GM12878 (cell line): ENCODE data around the gene TBCCD1. TPM values are rescaled to one million over a fixed set of nuclear protein-coding genes. Genes with fewer than 3 reads are reported as not detected.
A peak's percentile ranks its signal among the peaks of the same experiment; 100 is the strongest.
"Not testable (repeated sequence)": the region's sequence is repeated elsewhere in the genome, so short reads cannot be mapped to it uniquely, and the experiment has no call there.

ENCODE experiments used
- ATAC-seq: fragments of 200-7000 bp; cut with Tn5 transposase; 3 replicates; pipeline ENCODE4 v1.9.1; 2020; ENCODE audit warnings: mild to moderate bottlenecking, moderate library complexity
- BruUV-seq: library from RNA; stranded (reverse); fragments of 400-500 nt; replicated peaks from 2 replicates; lab custom pipeline; 2021; lab: Mats Ljungman, UMichigan
- CTCF ChIA-PET: fragments of 300-600 bp; sonication (Branson Sonifier 250); formaldehyde crosslinking; extraction: SDS; loops from one replicate; lab custom pipeline; 2021; ENCODE audit warnings: inconsistent platforms; lab: Yijun Ruan, JAX
- POLR2A ChIA-PET: fragments of 350-600 bp; formaldehyde crosslinking; extraction: SDS; loops from one replicate; lab custom pipeline; 2021; ENCODE audit warnings: inconsistent platforms; lab: Charles Lee
- RAD21 ChIA-PET: fragments of 300-600 bp; sonication (Branson Sonifier 250); formaldehyde crosslinking; loops from one replicate; lab custom pipeline; 2023; ENCODE audit warnings: antibody characterized with exemption; ENCODE audit not compliant: unreplicated experiment; lab: Charles Lee
- SMC1A ChIA-PET: fragments of 300-600 bp; sonication (Branson Sonifier 250); formaldehyde crosslinking; loops from one replicate; lab custom pipeline; 2023; ENCODE audit not compliant: unreplicated experiment, uncharacterized antibody; lab: Charles Lee
- DNase-seq: peaks from one replicate; pipeline ENCODE4 v3.0.0-alpha.2; 2011; ENCODE audit warnings: low read depth, low spot score
- FAIRE-seq: peaks from 3 replicates; lab custom pipeline; 2011; peaks lifted over from hg19 to GRCh38; lab: Jason Lieb, UNC
- H2AFZ ChIP-seq: 2 replicates; pipeline ENCODE4 v1.6.0; 2011; ENCODE audit warnings: low read depth, low read length, control low read depth; ENCODE audit not compliant: control insufficient read depth
- H3K27ac ChIP-seq: 2 replicates; pipeline ENCODE4 v1.5.1; 2011; ENCODE audit warnings: control low read depth; ENCODE audit not compliant: control insufficient read depth, insufficient read depth
- H3K27me3 ChIP-seq, 2 experiments: replicated peaks in 1 of 2; 2 replicates each; pipeline versions ENCODE4 v1.6.0 to v1.6.1; 2011; ENCODE audit warnings: low read length in 1 of 2; ENCODE audit not compliant: control insufficient read depth in 2 of 2, insufficient read depth in 2 of 2
- H3K36me3 ChIP-seq, 2 experiments: 2 replicates each; pipeline ENCODE4 v1.5.1; 2011; ENCODE audit warnings: low read length in 1 of 2; ENCODE audit not compliant: control insufficient read depth in 2 of 2, insufficient read depth in 2 of 2
- H3K4me1 ChIP-seq: 2 replicates; pipeline ENCODE4 v1.6.1; 2011; ENCODE audit warnings: mild to moderate bottlenecking, low read length, moderate library complexity, mixed read lengths; ENCODE audit not compliant: control insufficient read depth, insufficient read depth
- H3K4me2 ChIP-seq: 2 replicates; pipeline ENCODE4 v1.6.0; 2011; ENCODE audit warnings: control low read depth; ENCODE audit not compliant: control insufficient read depth, insufficient read depth
- H3K4me3 ChIP-seq: fragments of 200-600 bp; sonication (generic); 2 replicates; pipeline ENCODE4 v1.5.1; 2016
- H3K79me2 ChIP-seq: 2 replicates; pipeline ENCODE4 v1.6.0; 2011; ENCODE audit warnings: low read length; ENCODE audit not compliant: control insufficient read depth, insufficient read depth
- H3K9ac ChIP-seq: 2 replicates; pipeline ENCODE4 v1.8.0; 2011; ENCODE audit warnings: low read length, control low read depth, mixed read lengths; ENCODE audit not compliant: control insufficient read depth, insufficient read depth
- H3K9me3 ChIP-seq: replicated peaks from 3 replicates; pipeline ENCODE4 v1.5.1; 2011; ENCODE audit warnings: mild to moderate bottlenecking, low read length; ENCODE audit not compliant: control insufficient read depth, insufficient read depth
- H4K20me1 ChIP-seq: 2 replicates; pipeline ENCODE4 v1.6.0; 2011; ENCODE audit not compliant: control insufficient read depth, insufficient read depth
- ATF7 ChIP-seq: fragments of 450-650 bp; IDR thresholded peaks from 2 replicates; pipeline ENCODE4 v1.6.1; 2016; ENCODE audit warnings: low read depth, mild to moderate bottlenecking
- BCL11A ChIP-seq: IDR thresholded peaks from 2 replicates; pipeline ENCODE4 v1.6.1; 2011; ENCODE audit warnings: low read depth, low read length
- BHLHE40 ChIP-seq, 2 experiments: fragments of 450-650 bp in 1 of 2; IDR thresholded peaks; 2 replicates each; pipeline ENCODE4 v1.6.1; 2011 to 2017; ENCODE audit warnings: low read depth in 2 of 2, borderline replicate concordance in 1 of 2, improper control_type of control experiment in 1 of 2, low read length in 1 of 2, mild to moderate bottlenecking in 1 of 2
- EP300 ChIP-seq, 2 experiments: fragments of 150-350 bp in 1 of 2; IDR thresholded peaks; 2 replicates each; pipeline ENCODE4 v1.6.1; 2011 to 2012; ENCODE audit warnings: low read depth in 2 of 2, low read length in 2 of 2, borderline replicate concordance in 1 of 2, improper control_type of control experiment in 1 of 2, inconsistent platforms in 1 of 2; ENCODE audit not compliant: control insufficient read depth in 1 of 2
- EZH2 ChIP-seq: IDR thresholded peaks from 2 replicates; pipeline ENCODE4 v1.6.1; 2012; ENCODE audit warnings: low read depth, mild to moderate bottlenecking, control low read depth, inconsistent platforms, low read length, borderline replicate concordance; ENCODE audit not compliant: control insufficient read depth
- HDAC2 ChIP-seq: fragments of 200-600 bp; sonication (generic); IDR thresholded peaks from 2 replicates; pipeline ENCODE4 v1.6.1; 2017
- JUND ChIP-seq: IDR thresholded peaks from 2 replicates; pipeline ENCODE4 v1.6.1; 2012; ENCODE audit warnings: low read depth, mild to moderate bottlenecking, low read length, improper control_type of control experiment, moderate library complexity
- NR2F1 ChIP-seq: fragments of 450-650 bp; conservative IDR thresholded peaks from 2 replicates; pipeline ENCODE4 v1.6.1; 2017; ENCODE audit warnings: mild to moderate bottlenecking
- RAD21 ChIP-seq: IDR thresholded peaks from 2 replicates; pipeline ENCODE4 v1.6.1; 2011; ENCODE audit warnings: mild to moderate bottlenecking, low read depth, low read length, moderate library complexity; ENCODE audit not compliant: insufficient read depth
- RUNX3 ChIP-seq: IDR thresholded peaks from 2 replicates; pipeline ENCODE4 v1.6.1; 2012; ENCODE audit warnings: low read length, inconsistent platforms
- SMAD5 ChIP-seq: IDR thresholded peaks from 2 replicates; pipeline ENCODE4 v1.6.1; 2016; ENCODE audit warnings: antibody characterized with exemption, low read depth
- STAT1 ChIP-seq: fragments of 450-650 bp; conservative IDR thresholded peaks from 2 replicates; pipeline ENCODE4 v1.6.1; 2014; ENCODE audit warnings: antibody characterized with exemption, mild to moderate bottlenecking
- ZBED1 ChIP-seq: IDR thresholded peaks from 2 replicates; pipeline ENCODE4 v1.6.1; 2016; ENCODE audit warnings: borderline replicate concordance
- ZNF24 ChIP-seq: fragments of 450-650 bp; IDR thresholded peaks from 2 replicates; pipeline ENCODE4 v1.6.1; 2017; ENCODE audit warnings: antibody characterized with exemption, mild to moderate bottlenecking
- WGBS: methylation state at CpG from one replicate; pipeline ENCODE4 v1.1.6; 2016; ENCODE audit warnings: low lambda C conversion rate; ENCODE audit not compliant: insufficient replicate concordance, insufficient coverage; ENCODE audit errors: missing lambda C conversion rate; 5-methylcytosine and 5-hydroxymethylcytosine counted together
- in situ Hi-C: fragments of 300-500 bp; cut with MboI; formaldehyde crosslinking; loops from 9 replicates; pipeline ENCODE4 v1.14.3; 2018; ENCODE audit warnings: mixed read lengths
- intact Hi-C: fragments of 100-400 bp; cut with micrococcal nuclease; formaldehyde crosslinking; loops from one replicate; pipeline ENCODE4 v1.14.2; 2022; ENCODE audit not compliant: unreplicated experiment
- polyA plus RNA-seq, 11 experiments: library from polyadenylated mRNA; depleted of rRNA in 4 of 11; unstranded in 6 of 11; stranded (reverse) in 5 of 11; fragments of >200 nt; fragmentation: Nextera tagmentation in 4 of 11; fragmentation: Illumina TruSeq in 1 of 11; extraction: Ambion mirVana in 4 of 11; extraction: Trizol in 1 of 11; gene quantifications; 1 replicate in 1 of 11; 2 replicates in 10 of 11; pipeline versions ENCODE4 v1.2.1 to v1.2.3, GENCODE V29; 2011 to 2016; ENCODE audit warnings: inconsistent platforms in 2 of 11, missing spikeins in 2 of 11, low read depth in 1 of 11
- total RNA-seq, 4 experiments: library from RNA; depleted of rRNA in 3 of 4; stranded (reverse); fragments of >200 nt in 3 of 4; fragmentation: Illumina TruSeq in 1 of 4; extraction: Trizol in 1 of 4; gene quantifications; 2 replicates each; pipeline versions ENCODE4 v1.2.1 to v1.2.3, GENCODE V29; 2013 to 2021
- TF ChIP-seq, protein P1 (sequence below): fragments of 450-650 bp; IDR thresholded peaks from 2 replicates; pipeline ENCODE4 v1.6.1; 2016; ENCODE audit warnings: mild to moderate bottlenecking
- TF ChIP-seq, protein P2 (sequence below): fragments of 450-650 bp; IDR thresholded peaks from 2 replicates; pipeline ENCODE4 v1.6.1; 2017; ENCODE audit warnings: low read depth, mild to moderate bottlenecking, moderate library complexity
- TF ChIP-seq, protein P3 (sequence below): fragments of 450-650 bp; formaldehyde crosslinking; IDR thresholded peaks from 2 replicates; pipeline ENCODE4 v1.4.0; 2022; ENCODE audit warnings: mild to moderate bottlenecking, moderate library complexity

TBCCD1 gene
- total and polyA plus RNA-seq, 10 of the 15 experiments (the other 5 are each of a cell fraction or from before 2014, with no cell fraction given) = 6.9 to 23.4 (median 14.7) TPM

DNA sequence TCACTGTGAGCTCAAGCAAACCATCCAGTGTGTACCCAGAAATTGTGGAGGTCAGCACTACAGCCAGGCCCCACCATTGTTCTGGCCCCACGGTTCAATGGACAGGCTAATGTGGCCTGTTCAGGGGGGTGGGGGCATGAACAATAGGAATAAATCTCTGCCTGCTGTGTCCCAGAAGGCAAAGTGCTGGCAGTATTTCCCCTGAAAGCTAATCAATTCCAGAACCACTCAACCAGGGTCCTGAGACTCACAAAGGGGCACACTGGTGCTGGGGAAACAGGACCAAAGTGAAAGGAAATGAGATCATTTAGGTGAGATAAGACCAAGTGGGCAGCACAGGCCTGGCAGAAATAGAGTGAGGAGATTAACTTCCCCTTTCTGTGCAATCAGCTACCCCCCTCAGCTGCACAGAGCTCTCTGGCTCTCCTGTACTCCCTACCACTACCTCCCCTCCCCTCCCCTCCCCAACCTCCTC is 34.5 kb downstream of the TBCCD1 start (continued):
- TF ChIP-seq ZNF24 (no peak), BCL11A (peak; percentile 41; the same call in 1 of the 2 replicates), STAT1 (no peak), BHLHE40 (IDR thresholded peaks at IDR 0.05; ENCODE audit: borderline replicate concordance in 1 of 2, low read depth in 2 of 2, low read length in 1 of 2) (peak in 1 of 2 experiments; percentile 49; a peak in 2 of 4 replicates), RAD21 (no peak), HDAC2 (no peak), RUNX3 (peak; percentile 78), ATF7 (peak; percentile 93), NR2F1 (0 out of 2 replicates have a peak, but pooled peaks have one; percentile 50), EZH2 (no peak), ZBED1 (peak; percentile 80; the same call in 1 of the 2 replicates), EP300 (IDR thresholded peaks at IDR 0.05; ENCODE audit: borderline replicate concordance in 1 of 2, control insufficient read depth in 1 of 2, low read depth in 2 of 2, low read length in 2 of 2) (0 out of 4 replicates have a peak, but pooled peaks have one; percentile 12 to 40), JUND (peak; percentile 50; the same call in 1 of the 2 replicates), SMAD5 (no peak)
- TF ChIP-seq, protein P1, sequence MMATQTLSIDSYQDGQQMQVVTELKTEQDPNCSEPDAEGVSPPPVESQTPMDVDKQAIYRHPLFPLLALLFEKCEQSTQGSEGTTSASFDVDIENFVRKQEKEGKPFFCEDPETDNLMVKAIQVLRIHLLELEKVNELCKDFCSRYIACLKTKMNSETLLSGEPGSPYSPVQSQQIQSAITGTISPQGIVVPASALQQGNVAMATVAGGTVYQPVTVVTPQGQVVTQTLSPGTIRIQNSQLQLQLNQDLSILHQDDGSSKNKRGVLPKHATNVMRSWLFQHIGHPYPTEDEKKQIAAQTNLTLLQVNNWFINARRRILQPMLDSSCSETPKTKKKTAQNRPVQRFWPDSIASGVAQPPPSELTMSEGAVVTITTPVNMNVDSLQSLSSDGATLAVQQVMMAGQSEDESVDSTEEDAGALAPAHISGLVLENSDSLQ = no peak
- TF ChIP-seq, protein P2, sequence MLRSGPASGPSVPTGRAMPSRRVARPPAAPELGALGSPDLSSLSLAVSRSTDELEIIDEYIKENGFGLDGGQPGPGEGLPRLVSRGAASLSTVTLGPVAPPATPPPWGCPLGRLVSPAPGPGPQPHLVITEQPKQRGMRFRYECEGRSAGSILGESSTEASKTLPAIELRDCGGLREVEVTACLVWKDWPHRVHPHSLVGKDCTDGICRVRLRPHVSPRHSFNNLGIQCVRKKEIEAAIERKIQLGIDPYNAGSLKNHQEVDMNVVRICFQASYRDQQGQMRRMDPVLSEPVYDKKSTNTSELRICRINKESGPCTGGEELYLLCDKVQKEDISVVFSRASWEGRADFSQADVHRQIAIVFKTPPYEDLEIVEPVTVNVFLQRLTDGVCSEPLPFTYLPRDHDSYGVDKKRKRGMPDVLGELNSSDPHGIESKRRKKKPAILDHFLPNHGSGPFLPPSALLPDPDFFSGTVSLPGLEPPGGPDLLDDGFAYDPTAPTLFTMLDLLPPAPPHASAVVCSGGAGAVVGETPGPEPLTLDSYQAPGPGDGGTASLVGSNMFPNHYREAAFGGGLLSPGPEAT = 0 out of 2 replicates have a peak, but pooled peaks have one; percentile 66
- TF ChIP-seq, protein P3, sequence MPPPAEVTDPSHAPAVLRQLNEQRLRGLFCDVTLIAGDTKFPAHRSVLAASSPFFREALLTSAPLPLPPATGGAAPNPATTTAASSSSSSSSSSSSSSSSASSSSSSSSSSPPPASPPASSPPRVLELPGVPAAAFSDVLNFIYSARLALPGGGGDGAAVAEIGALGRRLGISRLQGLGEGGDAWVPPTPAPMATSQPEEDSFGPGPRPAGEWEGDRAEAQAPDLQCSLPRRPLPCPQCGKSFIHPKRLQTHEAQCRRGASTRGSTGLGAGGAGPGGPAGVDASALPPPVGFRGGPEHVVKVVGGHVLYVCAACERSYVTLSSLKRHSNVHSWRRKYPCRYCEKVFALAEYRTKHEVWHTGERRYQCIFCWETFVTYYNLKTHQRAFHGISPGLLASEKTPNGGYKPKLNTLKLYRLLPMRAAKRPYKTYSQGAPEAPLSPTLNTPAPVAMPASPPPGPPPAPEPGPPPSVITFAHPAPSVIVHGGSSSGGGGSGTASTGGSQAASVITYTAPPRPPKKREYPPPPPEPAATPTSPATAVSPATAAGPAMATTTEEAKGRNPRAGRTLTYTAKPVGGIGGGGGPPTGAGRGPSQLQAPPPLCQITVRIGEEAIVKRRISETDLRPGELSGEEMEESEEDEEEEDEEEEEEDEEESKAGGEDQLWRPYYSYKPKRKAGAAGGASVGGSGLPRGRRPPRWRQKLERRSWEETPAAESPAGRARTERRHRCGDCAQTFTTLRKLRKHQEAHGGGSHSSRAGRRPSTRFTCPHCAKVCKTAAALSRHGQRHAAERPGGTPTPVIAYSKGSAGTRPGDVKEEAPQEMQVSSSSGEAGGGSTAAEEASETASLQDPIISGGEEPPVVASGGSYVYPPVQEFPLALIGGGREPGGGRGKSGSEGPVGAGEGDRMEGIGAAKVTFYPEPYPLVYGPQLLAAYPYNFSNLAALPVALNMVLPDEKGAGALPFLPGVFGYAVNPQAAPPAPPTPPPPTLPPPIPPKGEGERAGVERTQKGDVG (CRISPR knock-in tag) = no peak
- TF ChIP-seq, all 136 proteins: peak for 30

DNA sequence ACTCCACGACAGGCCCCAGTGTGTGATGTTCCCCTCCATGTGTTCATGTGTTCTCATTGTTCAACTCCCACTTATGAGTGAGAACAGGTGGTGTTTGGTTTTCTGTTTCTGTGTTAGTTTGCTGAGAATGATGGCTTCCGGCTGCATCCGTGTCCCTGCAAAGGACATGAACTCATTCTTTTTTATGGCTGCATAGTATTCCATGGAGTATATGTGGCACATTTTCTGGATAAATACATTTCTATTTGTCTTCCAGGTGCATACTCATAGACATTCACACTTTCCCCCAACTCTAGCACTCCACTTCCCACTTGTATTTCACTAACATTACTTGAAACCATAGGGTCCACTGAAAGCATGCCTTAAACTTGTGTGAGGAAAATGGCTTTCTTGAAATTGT is 35.4 kb downstream of the TBCCD1 start:
- ChIA-PET RAD21 (interaction anchor here (1.0 to 12.3 kb wide), 4 partner anchors 12 to 270 kb away, joined by 3 to 495 read pairs (median 208); no protein-coding TSS in a partner anchor), SMC1A (interaction anchor here (0.6 to 14.2 kb wide), 6 partner anchors 9 to 275 kb away, joined by 3 to 655 read pairs (median 132); no protein-coding TSS in a partner anchor), POLR2A (interaction anchor here (1.3 to 2.5 kb wide), 2 partner anchors 12 to 19 kb away, joined by 8 to 11 read pairs; no protein-coding TSS in a partner anchor), CTCF (interaction anchor here (0.9 to 14.3 kb wide), 5 partner anchors 9 to 549 kb away, joined by 3 to 847 read pairs (median 141); no protein-coding TSS in a partner anchor)
- H3K9me3 ChIP-seq, H3K4me3 ChIP-seq, H3K4me2 ChIP-seq, H3K36me3 ChIP-seq, H3K27me3 ChIP-seq, BruUV-seq, FAIRE-seq, H3K9ac ChIP-seq, H3K79me2 ChIP-seq, DNase-seq, in situ Hi-C loops, H4K20me1 ChIP-seq, ATAC-seq, H2AFZ ChIP-seq: not testable (repeated sequence)
- intact Hi-C loops = loop anchor here (2.0 to 10.0 kb wide), 2 partner anchors 13 to 427 kb away; partner anchors contain the start of gene ETV5
- Histone ChIP-seq H3K27ac (peak overlapping the region; percentile 81; the same call in 1 of the 2 replicates), H3K4me1 (peaks cover 59% of the 10 kb centered on the region)
- WGBS = 98% methylated on average over 3 of the region's 3 CpGs
